Subcutaneous adipose tissue (tissue), 4 donors: ENCODE results near the gene SLC10A7. TPM values are rescaled to one million over a fixed set of nuclear protein-coding genes. Genes with fewer than 3 reads are reported as not detected.

Source experiments
- CTCF ChIP-seq: fragments of 450-650 bp; IDR thresholded peaks from one replicate; pipeline ENCODE4 v1.5.1; 2016; ENCODE audit warnings: low read depth, mild to moderate bottlenecking, control low read depth, antibody characterized with exemption, moderate library complexity
- total RNA-seq, 4 donors: library from RNA; depleted of rRNA; stranded (reverse); fragments of >200 nt; gene quantifications; one replicate each; pipeline ENCODE4 v1.1.0, GENCODE V29; 2016

SLC10A7 gene
- total RNA-seq, 4 donors from 2014 or later = 10.2 to 18.1 (median 12.9) TPM

- no peak for TF ChIP-seq CTCF
These were observed 4.0 kb upstream of the SLC10A7 start for GRCh38 chr4:146525754-146526153.

DNA sequence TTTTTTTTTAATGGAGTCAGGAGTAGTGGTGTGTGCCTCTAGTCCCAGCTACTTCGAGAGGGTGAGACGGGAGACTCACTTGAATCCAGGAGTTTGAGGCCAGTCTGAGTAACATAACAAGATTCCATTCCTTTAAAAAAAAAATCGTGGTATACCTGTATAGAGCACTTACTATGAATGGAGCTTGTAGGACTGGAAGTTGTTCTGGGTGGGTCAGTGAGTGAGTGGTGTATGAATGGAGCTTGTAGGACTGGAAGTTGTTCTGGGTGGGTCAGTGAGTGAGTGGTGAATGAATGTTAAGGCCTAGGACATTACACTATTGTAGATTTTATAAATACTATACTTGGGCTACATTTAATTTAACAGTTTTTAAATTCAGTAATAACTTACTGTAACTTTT lies 2.9 kb upstream of the SLC10A7 start:
- TF ChIP-seq CTCF = no peak

GRCh38 chr4:146522869-146523205 lies 1.1 kb upstream of the SLC10A7 start:
- TF ChIP-seq CTCF = no peak

DNA sequence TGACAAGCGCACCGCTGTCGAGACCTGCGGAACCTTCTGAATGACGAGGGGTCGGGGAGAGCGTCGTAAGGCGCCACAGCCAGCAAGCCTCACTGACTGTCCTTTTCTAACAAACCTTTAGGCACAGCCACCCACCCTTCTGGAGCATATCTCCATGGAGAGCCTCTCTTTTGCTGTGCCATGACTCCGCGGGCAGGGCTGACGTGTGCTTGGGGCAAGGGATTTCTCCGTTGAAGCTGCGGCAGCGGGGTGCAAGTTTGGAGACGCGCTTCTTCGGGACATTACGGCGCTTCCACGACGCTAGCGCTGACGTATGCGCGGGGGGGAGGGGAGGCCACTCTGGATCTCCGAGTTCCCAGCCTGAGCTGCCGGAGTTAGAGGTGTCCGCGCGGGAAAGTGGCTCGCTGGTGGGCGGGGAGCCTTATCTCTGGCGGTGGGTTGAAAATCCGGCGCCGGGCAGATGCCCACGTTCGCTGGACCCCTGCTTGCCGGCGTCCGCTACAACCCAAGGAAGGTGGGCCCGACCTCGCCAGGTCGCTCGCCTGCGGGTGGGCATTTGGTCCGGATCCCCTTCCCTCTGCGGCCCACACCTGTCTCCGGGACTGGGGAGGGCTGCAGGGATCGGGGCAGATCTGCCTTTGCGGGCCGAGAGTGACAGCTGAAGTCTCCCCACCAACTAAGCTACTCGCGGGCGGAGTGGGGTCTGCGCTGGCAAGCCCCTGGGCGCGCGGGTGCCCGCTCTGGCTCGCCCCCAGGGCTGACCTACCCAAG lies 543 bp upstream of the SLC10A7 start:
- TF ChIP-seq CTCF = no peak

GRCh38 chr4:146520896-146521540 lies 722 bp downstream of the SLC10A7 start:
- no peak for TF ChIP-seq CTCF

GRCh38 chr4:146514651-146515357 lies 6.9 kb downstream of the SLC10A7 start:
- no peak for TF ChIP-seq CTCF

DNA sequence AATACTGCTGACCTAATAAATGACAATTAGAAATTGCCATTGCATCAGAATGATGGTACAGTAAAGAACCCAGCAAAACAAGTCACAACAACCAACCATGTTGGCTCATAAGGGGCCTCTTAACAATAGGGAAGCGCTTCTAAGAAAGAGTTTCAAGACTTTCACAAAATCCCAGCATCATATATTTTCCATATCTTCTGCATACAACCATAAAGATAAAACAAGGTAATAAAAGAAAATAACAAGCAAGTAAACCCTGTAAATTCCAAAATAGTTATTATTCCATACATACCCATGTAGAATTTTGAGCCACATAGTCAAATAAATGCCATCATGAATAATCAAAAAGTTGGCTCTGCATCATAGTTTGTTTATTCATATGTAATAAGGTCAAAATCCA lies 8.2 kb downstream of the SLC10A7 start:
- no peak for TF ChIP-seq CTCF
